CD14-positive monocyte (primary cell): Measurements from ENCODE around the gene SLC35A1. TPM values are rescaled to one million over a fixed set of nuclear protein-coding genes. Genes with fewer than 3 reads are reported as not detected.

Source experiments
- DNase-seq, 3 donors: peaks; one replicate each; pipeline ENCODE4 v3.0.0-alpha.2; 2011 to 2022
- H2AFZ ChIP-seq: 2 replicates; pipeline ENCODE4 v1.6.0; 2012; ENCODE audit warnings: mild to moderate bottlenecking, low read depth, low read length, inconsistent platforms; ENCODE audit not compliant: insufficient read depth, poor library complexity, severe bottlenecking
- H3K27ac ChIP-seq, 2 donors: 1 replicate in 1 of 2; 2 replicates in 1 of 2; pipeline ENCODE4 v1.5.1; 2012 to 2013; ENCODE audit warnings: low read length in 2 of 2, control low read depth in 1 of 2, inconsistent platforms in 1 of 2, low read depth in 1 of 2, mild to moderate bottlenecking in 1 of 2
- H3K27me3 ChIP-seq, 2 donors: one replicate each; pipeline versions ENCODE4 v1.6.0 to v1.6.1; 2011 to 2013; ENCODE audit warnings: low read length in 2 of 2; ENCODE audit not compliant: control insufficient read depth in 2 of 2, insufficient read depth in 2 of 2
- H3K36me3 ChIP-seq, 2 donors: replicated peaks in 1 of 2; 1 replicate in 1 of 2; 2 replicates in 1 of 2; pipeline versions ENCODE4 v1.5.1 to v1.6.1; 2012 to 2013; ENCODE audit warnings: low read length in 2 of 2, control low read depth in 1 of 2, inconsistent platforms in 1 of 2, mild to moderate bottlenecking in 1 of 2; ENCODE audit not compliant: insufficient read depth in 2 of 2, control insufficient read depth in 1 of 2
- H3K4me1 ChIP-seq, 2 donors: 1 replicate in 1 of 2; 2 replicates in 1 of 2; pipeline versions ENCODE4 v1.5.1 to v1.6.1; 2012 to 2013; ENCODE audit warnings: low read length in 2 of 2, control low read depth in 1 of 2, inconsistent platforms in 1 of 2, mild to moderate bottlenecking in 1 of 2, moderate library complexity in 1 of 2; ENCODE audit not compliant: insufficient read depth in 2 of 2, control insufficient read depth in 1 of 2
- H3K4me2 ChIP-seq: replicated peaks from 2 replicates; pipeline ENCODE3; 2012; ENCODE audit warnings: low read length, moderate library complexity, mild to moderate bottlenecking; ENCODE audit not compliant: poor library complexity, severe bottlenecking; ENCODE audit errors: extremely low read depth
- H3K4me3 ChIP-seq, 3 experiments: fragments of 200-600 bp in 1 of 3; sonication (generic) in 1 of 3; replicated peaks in 1 of 3; 1 replicate in 2 of 3; 2 replicates in 1 of 3; pipeline ENCODE4 v1.5.1; 2011 to 2013; ENCODE audit warnings: low read length in 3 of 3, mild to moderate bottlenecking in 3 of 3, control low read depth in 2 of 3, low read depth in 2 of 3, inconsistent platforms in 1 of 3, moderate library complexity in 1 of 3
- H3K79me2 ChIP-seq: 2 replicates; pipeline ENCODE4 v1.6.0; 2012; ENCODE audit warnings: mild to moderate bottlenecking, control low read depth, inconsistent platforms, low read length, moderate library complexity; ENCODE audit not compliant: insufficient read depth
- H3K9ac ChIP-seq: 2 replicates; pipeline ENCODE4 v1.6.0; 2017; ENCODE audit warnings: low read length, mild to moderate bottlenecking; ENCODE audit not compliant: insufficient read depth, poor library complexity, severe bottlenecking
- H3K9me3 ChIP-seq, 2 donors: replicated peaks in 1 of 2; 1 replicate in 1 of 2; 2 replicates in 1 of 2; pipeline versions ENCODE4 v1.5.1 to v1.6.1; 2012 to 2013; ENCODE audit warnings: low read length in 2 of 2, control low read depth in 1 of 2; ENCODE audit not compliant: control insufficient read depth in 1 of 2, insufficient read depth in 1 of 2
- H4K20me1 ChIP-seq: 2 replicates; pipeline ENCODE4 v1.6.0; 2012; ENCODE audit warnings: mild to moderate bottlenecking, low read length, control low read depth, moderate library complexity; ENCODE audit not compliant: insufficient read depth
- H3K27ac Mint-ChIP-seq, 7 donors: one replicate each; pipeline ENCODE4 v1.8.0; 2020; ENCODE audit warnings: mild to moderate bottlenecking in 7 of 7, mixed read lengths in 7 of 7, moderate library complexity in 6 of 7, inconsistent platforms in 2 of 7
- H3K27me3 Mint-ChIP-seq, 3 donors: one replicate each; pipeline ENCODE4 v1.8.0; 2021 to 2022; ENCODE audit warnings: low read depth in 3 of 3, mild to moderate bottlenecking in 3 of 3, mixed read lengths in 3 of 3, moderate library complexity in 3 of 3, inconsistent platforms in 1 of 3
- H3K36me3 Mint-ChIP-seq, 2 donors: one replicate each; pipeline ENCODE4 v1.8.0; 2020; ENCODE audit warnings: mixed read lengths in 2 of 2, inconsistent platforms in 1 of 2, mild to moderate bottlenecking in 1 of 2
- H3K4me1 Mint-ChIP-seq: one replicate; pipeline ENCODE4 v1.8.0; 2020; ENCODE audit warnings: mild to moderate bottlenecking, mixed read lengths
- H3K4me3 Mint-ChIP-seq, 2 donors: one replicate each; pipeline ENCODE4 v1.8.0; 2020; ENCODE audit warnings: mild to moderate bottlenecking in 2 of 2, mixed read lengths in 2 of 2, moderate library complexity in 1 of 2
- H3K9me3 Mint-ChIP-seq, 7 donors: one replicate each; pipeline ENCODE4 v1.8.0; 2020 to 2022; ENCODE audit warnings: mixed read lengths in 7 of 7, mild to moderate bottlenecking in 6 of 7, moderate library complexity in 6 of 7, inconsistent platforms in 2 of 7
- CTCF ChIP-seq: fragments of 200-600 bp; IDR thresholded peaks from one replicate; pipeline ENCODE4 v1.8.0; 2022; ENCODE audit warnings: antibody characterized with exemption, mild to moderate bottlenecking
- WGBS: methylation state at CpG from one replicate; pipeline ENCODE4 v1.1.5; 2013; ENCODE audit warnings: missing lambda C conversion rate; ENCODE audit not compliant: insufficient coverage; 5-methylcytosine and 5-hydroxymethylcytosine counted together
- intact Hi-C, 2 donors: fragments of 100-400 bp; cut with micrococcal nuclease; formaldehyde crosslinking; loops; one replicate each; pipeline versions ENCODE4 v1.15.0 to v1.15.1; 2023
- polyA plus RNA-seq, 3 donors: library from polyadenylated mRNA; depleted of rRNA in 1 of 3; unstranded in 2 of 3; stranded (reverse) in 1 of 3; fragments of 300-500 nt in 2 of 3; fragments of >200 nt in 1 of 3; fragmentation: Illumina TruSeq in 2 of 3; gene quantifications; 1 replicate in 2 of 3; 2 replicates in 1 of 3; pipeline ENCODE4 v1.2.3, GENCODE V29; 2012 to 2021

The SLC35A1 gene
- polyA plus RNA-seq, 3 donors: 44.6 to 103 (median 90.6) TPM

- H3K4me2 ChIP-seq: no peak overlapping the region
- H3K9me3 ChIP-seq: no peaks in the 10 kb centered on the region
- no peak for TF ChIP-seq CTCF
- Mint-ChIP-seq H3K4me1 (no peaks in the 10 kb centered on the region), H3K27ac (peak overlapping the region in 1 of 7 donors; percentile 37), H3K27me3 (no peaks in the 10 kb centered on the region), H3K4me3 (no peak overlapping the region), H3K36me3 (peaks cover 53 to 71% of the 10 kb centered on the region in 2 donors), H3K9me3 (no peaks in the 10 kb centered on the region)
- H2AFZ ChIP-seq: no peak overlapping the region
- H3K4me3 ChIP-seq: no peak overlapping the region
- peaks cover 67 to 84% of the 10 kb centered on the region in 2 donors for H3K36me3 ChIP-seq
- H4K20me1 ChIP-seq: peaks cover 57% of the 10 kb centered on the region
- whole genome bisulfite sequencing: 100% methylated on average over 1 of the region's 6 CpGs
- no peaks in the 10 kb centered on the region for H3K79me2 ChIP-seq
- intact Hi-C loops: no loop called here
- no peak overlapping the region for H3K9ac ChIP-seq
- H3K27me3 ChIP-seq: no peaks in the 10 kb centered on the region
- no peaks in the 10 kb centered on the region for H3K4me1 ChIP-seq
- DNase-seq: no peak
- no peak overlapping the region for H3K27ac ChIP-seq
Measured at GRCh38 chr6:87501809-87502572, 29.2 kb downstream of the SLC35A1 start.

DNA sequence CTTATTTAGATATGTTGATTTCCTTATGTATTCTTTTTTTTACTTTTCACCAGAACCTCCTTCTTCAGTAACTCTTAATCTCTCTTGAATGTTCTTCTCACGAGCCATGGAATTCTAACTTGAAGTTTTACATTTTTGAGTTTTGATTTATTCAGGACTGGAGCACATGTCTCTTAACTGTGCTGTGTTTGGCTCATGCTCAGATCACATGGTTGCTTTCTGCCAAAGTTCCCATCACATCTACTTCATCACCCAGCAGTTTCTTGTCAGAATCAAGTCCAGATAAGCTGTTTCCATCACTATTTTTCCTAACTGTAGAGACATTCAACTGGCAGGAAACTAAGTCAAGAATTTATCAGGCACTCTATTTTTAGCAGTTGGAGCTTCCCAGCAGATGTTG, 31.7 kb downstream of the SLC35A1 start:
- DNase-seq: no peak
- no peak for TF ChIP-seq CTCF
- H4K20me1 ChIP-seq: peaks cover 33% of the 10 kb centered on the region
- H3K4me3 ChIP-seq: no peak overlapping the region
- no peaks in the 10 kb centered on the region for H3K27me3 ChIP-seq
- no peak overlapping the region for H3K27ac ChIP-seq
- H3K36me3 ChIP-seq: peaks cover 86 to 93% of the 10 kb centered on the region in 2 donors
- Mint-ChIP-seq H3K9me3 (no peaks in the 10 kb centered on the region), H3K27ac (peak overlapping the region in 1 of 7 donors; percentile 9), H3K4me3 (no peak overlapping the region), H3K27me3 (no peaks in the 10 kb centered on the region), H3K36me3 (peaks cover 65 to 81% of the 10 kb centered on the region in 2 donors), H3K4me1 (no peaks in the 10 kb centered on the region)
- intact Hi-C loops: no loop called here
- WGBS: no CpG with 5 or more reads among the region's 1 CpG
- H3K4me2 ChIP-seq: no peak overlapping the region
- H2AFZ ChIP-seq: no peak overlapping the region
- H3K4me1 ChIP-seq: no peaks in the 10 kb centered on the region
- no peaks in the 10 kb centered on the region for H3K9me3 ChIP-seq
- H3K79me2 ChIP-seq: no peaks in the 10 kb centered on the region
- H3K9ac ChIP-seq: no peak overlapping the region
